NCI-H345 (cell line): ENCODE results near the gene ZCCHC24.
A peak's percentile ranks its signal among the peaks of the same experiment; 100 is the strongest.

Experiments used
- DNase-seq: peaks from one replicate; lab custom pipeline; 2025; lab: John Stamatoyannopoulos, UW

The ZCCHC24 gene

GRCh38 chr10:79446758-79447084, 1.3 kb upstream of the ZCCHC24 start:
- DNase-seq, result no peak

GRCh38 chr10:79445977-79446757, 743 bp upstream of the ZCCHC24 start:
- DNase-seq, result peak; percentile 41

GRCh38 chr10:79444199-79445119, 965 bp downstream of the ZCCHC24 start:
- DNase-seq, result peak; percentile 29

DNA sequence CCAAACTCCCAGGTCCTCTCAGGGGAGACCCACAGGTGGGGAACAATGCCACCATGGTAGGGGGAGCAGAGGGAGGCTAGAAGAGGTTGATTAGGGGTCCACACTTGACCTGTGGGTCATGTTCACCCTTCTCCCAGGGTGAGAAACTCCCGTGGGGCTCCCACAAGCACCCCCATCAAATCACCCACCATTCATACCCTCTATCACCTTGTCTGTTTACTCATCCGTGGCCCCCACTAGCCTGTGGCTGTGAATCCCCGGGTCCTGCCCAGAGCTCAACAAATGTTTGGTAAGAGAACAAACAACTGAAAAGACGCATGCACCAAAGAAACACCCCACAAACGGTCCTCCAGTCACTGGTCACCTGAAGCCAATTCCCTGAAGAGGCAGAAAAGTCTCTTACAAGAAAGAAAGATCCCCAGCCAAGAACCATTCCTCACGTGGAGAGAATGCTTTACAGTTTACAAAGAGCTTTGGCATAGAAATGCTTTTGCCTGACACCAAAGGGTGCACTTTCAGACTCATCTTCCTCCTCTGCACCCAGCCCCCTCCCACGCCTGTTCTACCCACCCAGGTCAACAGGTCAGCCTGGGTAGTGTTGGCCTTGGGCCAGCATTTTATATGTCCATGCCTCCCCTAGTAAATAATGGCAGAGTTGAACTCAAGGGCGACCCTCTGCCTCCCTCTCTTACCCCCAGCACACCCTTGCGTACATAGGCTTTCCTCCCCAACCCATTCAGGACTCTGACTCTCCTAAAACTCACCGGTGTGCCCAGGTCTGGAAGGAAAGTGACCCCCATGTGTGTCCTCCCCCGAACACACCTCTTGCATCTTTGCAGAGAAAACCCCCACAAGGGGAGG, 1.9 kb downstream of the ZCCHC24 start:
- DNase-seq, result no peak

- no peak for DNase-seq
Measured at GRCh38 chr10:79442171-79443040, 3.0 kb downstream of the ZCCHC24 start.

DNA sequence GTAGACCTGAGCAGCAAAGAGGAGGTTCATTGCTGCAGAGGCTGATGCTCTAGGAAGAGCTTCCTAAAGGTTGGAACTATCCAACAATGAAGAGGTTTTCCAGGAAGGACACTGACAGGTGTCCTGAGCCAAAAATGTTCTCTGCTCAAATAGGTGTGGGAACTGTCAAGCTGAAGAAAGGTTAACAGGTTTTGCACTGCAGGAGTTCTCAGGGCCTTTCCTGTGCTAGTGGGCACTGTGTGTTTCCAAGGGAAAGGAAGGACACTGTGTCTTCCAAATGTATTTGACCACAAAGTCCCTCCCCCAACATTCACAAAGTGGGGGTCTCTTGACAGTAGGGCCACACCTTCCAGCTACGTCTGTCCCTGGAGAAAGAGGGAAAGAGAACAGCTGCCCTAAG, 4.0 kb downstream of the ZCCHC24 start:
- DNase-seq, result no peak

DNA sequence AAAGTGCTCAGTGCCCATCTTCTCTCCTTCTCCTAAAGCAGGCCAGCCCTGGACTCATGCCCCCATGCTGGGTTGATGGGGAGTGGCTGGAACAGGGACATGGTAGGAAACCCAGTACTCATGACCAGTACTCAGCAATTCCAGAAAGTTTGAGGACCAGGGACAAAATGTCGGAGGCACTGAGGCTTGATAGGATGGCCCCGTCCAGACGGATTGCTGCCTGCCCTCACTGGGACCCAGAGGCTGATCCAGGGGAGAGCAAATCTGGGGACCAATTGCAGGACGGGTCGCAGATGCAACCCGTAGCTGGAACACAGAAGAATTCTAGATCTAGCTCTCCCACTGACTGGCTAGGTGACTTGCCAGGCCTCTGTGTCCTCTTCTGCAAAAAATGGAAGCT, 5.1 kb downstream of the ZCCHC24 start:
- DNase-seq, result no peak

DNA sequence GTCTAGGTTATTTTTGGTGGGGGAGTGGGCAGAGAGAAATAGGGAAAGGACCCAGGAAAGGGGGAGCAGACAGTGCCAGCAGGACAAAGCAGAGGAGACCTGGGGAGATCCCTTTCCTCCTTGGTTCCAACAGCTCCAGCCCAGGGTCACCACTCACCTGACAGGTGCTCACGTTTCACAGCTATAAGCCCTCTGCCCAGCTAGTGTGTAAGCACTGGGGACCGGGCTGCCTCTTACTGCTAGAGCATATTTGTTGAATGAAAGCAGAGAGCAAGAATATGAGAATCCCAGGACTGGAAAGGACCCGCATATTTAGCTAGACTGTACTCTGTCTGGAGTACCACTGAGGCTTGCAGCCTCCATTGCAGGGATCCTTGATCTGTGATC, 6.7 kb downstream of the ZCCHC24 start:
- DNase-seq, result no peak

DNA sequence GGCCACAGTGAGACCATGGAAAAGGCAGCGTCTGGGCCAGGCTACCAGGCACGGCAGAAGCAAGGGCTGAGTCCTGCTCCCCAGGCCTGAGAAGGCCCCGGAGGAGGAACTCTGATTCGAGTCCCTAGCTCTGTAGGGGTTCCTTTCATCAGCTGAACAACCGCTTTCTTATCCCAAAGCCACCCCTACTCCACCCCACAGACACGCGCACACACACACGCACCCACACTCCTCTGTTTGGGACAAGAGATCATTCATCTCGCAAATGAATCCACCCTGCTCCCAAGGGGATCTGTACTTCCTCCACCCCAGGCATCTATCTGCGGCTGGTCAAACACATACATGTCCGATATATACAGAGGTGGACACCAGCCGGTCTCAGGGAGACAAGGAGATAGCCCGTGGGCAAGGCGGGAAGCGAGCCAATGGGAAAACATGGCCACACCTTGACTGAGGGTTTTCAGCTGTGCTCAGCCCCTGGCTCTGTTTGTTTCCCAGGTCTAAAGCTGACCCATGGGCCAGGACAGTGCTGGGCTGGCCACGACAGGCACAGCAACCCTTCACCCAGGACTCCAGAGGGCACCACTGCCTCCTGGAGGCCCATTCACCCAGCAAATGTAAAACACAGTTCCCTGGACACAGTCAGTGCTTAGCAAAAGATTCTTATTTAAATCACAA, 7.3 kb downstream of the ZCCHC24 start:
- DNase-seq, result no peak

GRCh38 chr10:79437111-79437814, 8.2 kb downstream of the ZCCHC24 start:
- no peak for DNase-seq

DNA sequence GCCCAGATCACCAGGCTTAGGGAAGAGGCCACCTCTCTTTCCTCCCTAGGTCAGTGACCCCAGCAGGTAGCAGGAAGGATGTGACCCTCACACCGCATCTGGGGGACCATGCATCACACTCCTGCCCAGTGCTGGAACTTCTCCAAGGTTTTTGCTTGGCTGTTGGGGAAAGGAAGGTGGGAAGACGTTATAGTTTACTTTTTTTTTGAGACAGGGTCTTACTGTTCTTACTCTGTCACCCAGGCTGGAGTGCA, 8.6 kb downstream of the ZCCHC24 start:
- DNase-seq, result no peak

- no peak for DNase-seq
Measured at GRCh38 chr10:79436066-79436849, 9.2 kb downstream of the ZCCHC24 start.

DNA sequence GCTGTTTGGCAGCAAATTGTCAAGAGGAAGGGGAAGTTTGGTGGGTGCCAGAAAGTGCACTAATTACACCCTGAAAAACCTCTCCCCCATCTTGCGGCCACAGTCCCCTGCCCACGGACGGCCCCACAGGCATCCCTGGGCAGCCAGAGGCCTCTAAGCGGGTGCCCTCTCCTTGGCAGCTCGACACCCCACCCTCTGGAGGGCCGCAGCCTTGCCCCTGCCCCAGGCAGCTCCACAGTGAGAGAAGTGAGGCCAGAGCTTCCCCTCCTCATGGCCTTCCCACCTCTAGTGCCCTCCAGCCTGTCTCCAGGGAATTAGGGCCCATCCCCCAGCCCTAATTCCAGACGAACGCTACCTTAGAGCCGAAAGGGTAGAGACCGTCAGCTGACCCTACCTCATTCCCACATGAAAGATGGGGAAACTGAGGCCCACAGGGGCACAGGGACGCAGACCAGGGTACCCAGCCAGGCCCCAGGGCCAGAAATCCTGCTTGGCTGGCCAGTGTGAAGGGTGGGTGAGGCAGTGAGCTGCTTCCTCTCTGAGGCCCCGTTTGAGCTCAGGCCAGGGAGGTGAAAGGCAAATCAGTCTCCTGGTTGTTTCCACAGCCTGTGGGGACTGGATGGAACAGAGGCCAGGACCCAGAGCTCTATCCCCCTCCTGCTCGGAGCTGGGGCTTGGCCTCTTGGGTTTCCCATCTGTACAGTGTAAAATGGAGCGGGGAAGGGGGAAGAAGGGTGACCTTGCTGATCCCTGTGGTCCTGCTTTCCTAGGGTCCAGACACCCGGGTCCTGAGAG, 10.0 kb downstream of the ZCCHC24 start:
- DNase-seq, result no peak

- no peak for DNase-seq
Measured at GRCh38 chr10:79434821-79435251, 10.6 kb downstream of the ZCCHC24 start.

DNA sequence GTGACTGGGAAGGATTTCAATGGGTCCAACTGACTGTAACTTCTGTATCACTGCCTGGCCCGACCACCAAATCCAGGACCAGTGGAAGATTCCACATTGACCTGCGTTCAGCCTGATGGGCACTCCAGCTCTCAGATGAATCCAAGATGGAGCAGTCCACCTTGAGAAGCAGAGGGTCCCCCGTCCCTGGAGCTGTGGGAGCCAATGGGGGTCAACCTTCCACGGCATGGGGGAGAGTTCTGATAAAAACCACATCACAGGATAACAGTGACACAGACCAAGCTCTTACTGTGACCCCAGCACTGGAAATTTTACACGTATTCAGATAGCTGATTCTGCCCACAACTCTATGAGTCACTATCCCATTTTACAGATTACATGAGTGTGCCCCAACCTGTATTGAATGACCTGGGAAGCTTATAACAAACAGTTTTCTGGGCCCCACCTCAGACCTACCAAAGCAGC, 11.2 kb downstream of the ZCCHC24 start:
- DNase-seq, result no peak

DNA sequence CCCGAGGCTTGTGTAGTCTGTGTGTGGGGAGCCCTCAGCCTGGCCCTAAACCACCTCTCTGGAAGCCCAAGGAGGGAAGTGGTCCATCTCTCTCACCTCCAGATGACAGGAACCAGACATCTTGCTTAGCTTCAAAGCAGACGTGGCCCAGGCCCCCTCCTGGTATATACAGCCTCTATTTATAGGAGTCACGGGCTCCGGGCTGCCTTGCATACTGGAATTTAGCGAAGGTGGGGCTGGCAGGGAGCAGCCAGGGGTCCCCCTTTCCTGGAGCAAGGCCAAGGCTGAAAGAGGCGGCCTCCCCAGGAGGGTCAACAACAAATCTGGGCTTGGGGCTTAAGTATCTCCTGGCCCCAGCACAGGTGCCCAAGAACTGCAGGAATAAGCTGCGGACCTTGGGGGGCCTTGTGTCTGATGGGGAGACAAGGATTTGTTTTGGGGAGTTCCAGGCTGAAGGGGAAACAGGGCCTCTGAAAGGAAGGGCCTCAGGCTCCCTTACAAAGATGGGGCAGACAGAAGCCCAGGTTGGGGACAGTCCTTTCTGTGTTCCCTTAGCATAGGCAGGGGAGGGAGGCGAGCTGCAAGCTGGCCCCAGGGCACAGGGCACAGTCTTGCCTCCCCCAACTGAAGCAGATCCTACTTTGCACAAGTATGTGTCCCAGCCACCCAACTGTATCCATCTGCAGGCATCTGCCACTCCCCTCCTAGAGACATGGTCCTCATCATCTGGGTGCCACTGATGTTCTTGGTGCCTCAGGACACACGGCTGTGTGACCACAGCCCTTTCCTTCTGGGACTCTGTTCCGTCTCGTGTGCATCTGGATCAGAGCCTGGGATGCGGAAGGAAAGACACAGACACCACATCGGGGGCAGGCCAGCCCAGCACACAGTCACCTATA, 11.9 kb downstream of the ZCCHC24 start:
- DNase-seq, result no peak
